8988T (cell line): ENCODE measurements around the gene NLGN3.
"Not testable (repeated sequence)": the region's sequence is repeated elsewhere in the genome, so short reads cannot be mapped to it uniquely, and the experiment has no call there.

Experiments used
- DNase-seq: peaks from one replicate; pipeline ENCODE4 v3.0.0; 2011

NLGN3 gene

DNA sequence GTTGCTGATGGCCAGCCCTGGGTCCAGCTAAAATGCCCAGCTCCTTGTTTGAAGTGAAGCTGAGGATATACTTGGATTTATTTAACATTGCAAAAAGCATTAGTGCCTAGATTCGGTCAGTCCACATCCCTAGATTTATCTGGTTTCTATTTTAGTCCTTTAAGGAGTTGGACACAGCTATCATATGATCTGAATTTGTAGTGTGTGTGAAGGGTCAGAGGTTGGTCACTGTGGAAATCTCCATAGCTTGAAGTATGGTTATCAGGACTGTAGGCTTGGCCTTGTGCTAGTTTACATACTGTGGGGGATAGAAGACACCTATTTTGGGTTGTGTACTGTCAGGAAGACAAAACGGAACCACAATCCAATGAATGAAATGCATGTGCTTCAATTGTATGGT, 28.8 kb downstream of the NLGN3 start:
- DNase-seq: no peak

DNA sequence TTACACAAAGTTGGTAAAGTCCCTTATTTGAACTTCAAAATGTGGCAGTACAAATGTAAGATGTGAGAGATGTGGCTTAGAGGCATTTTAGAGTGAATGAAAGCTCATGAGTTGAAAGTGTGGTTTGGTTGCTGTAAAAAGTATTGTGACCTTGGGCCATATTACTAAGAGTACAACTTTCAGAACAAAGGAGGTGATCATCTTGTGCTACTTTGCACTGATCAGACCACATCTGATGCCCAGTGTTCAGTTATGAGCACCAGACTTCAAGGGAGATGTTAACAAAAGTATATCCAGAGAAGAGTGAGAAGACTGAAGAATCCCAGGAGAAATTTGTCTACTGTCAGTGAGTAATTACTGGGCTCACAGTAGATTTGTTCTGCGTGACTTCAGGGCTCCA, 30.2 kb downstream of the NLGN3 start:
- no peak for DNase-seq

DNA sequence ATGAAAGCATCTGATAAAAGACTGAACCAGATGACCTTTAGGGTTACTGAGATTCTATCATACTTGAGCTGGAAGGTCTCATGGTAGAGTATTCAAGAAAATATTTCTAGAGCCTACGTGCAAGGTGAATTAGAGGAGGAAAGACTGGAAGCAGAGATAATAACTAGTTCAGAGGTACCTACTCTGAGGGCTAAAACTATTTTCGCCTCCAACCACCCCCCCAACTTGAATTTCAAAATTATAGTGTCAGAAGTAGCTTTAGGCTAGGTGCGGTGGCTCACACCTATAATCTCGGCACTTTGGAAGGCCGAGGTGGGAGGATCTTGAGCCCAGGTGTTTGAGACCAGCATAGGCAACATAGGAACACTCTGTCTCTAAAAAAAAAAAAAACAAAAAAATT, 30.9 kb downstream of the NLGN3 start:
- no peak for DNase-seq

- DNase-seq: no peak
These were observed 32.7 kb downstream of the NLGN3 start for GRCh38 chrX:71177327-71177726.

- DNase-seq: no peak
These were observed 34.3 kb downstream of the NLGN3 start for GRCh38 chrX:71178908-71179307.

DNA sequence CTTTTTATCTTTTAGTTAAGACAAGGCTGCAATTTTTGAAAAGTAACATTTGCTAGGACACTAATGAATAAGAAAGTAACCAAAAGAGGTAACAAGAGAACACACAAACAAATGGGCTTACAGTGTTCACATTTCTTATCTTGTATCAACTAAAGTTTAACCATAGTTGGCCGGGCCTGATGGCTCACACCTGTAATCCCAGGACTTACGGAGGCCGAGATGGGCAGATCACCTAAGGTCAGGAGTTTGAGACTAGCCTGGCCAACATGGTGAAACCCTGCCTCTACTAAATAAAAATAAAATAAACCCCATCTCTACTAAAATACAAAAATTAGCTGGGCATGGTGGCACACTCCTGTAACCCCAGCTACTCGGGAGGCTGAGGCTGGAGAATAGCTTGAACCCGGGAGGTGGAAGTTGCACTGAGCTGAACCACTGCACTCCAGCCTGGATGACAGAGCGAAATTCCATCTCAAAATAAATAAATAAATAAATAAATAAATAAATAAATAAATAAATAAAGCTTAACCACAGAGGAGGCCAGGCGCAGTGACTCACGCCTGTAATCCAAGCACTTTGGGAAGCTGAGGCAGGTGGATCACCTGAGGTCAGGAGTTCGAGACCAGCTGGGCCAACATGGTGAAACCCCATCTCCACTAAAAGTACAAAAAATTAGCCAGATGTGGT, 36.1 kb downstream of the NLGN3 start:
- not testable (repeated sequence) for DNase-seq

GRCh38 chrX:71181558-71181909, 36.9 kb downstream of the NLGN3 start:
- no peak for DNase-seq

GRCh38 chrX:71181910-71182799, 37.5 kb downstream of the NLGN3 start:
- DNase-seq: peak; percentile 37

- no peak for DNase-seq
These were observed 38.2 kb downstream of the NLGN3 start for GRCh38 chrX:71182871-71183270.

GRCh38 chrX:71183341-71183740, 38.7 kb downstream of the NLGN3 start:
- no peak for DNase-seq

DNA sequence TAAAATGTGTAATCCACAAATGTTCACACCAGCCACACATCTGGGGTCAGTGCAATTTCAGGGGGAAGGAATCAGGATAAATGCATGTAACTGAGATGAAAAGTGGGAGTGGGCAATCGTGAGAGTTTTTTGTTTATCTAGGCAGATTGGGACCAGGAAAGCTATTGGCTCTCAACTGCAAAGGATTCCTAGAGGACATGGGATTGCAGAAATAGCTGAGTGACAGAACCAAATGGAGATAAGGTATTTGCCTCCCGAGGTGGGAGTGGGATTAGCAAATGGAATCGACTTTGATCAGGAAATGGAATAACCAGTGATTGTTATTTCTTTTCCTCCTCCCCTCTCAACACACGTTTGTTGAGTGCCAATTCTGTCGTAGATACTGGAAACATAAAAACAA, 39.5 kb downstream of the NLGN3 start:
- DNase-seq: no peak

DNA sequence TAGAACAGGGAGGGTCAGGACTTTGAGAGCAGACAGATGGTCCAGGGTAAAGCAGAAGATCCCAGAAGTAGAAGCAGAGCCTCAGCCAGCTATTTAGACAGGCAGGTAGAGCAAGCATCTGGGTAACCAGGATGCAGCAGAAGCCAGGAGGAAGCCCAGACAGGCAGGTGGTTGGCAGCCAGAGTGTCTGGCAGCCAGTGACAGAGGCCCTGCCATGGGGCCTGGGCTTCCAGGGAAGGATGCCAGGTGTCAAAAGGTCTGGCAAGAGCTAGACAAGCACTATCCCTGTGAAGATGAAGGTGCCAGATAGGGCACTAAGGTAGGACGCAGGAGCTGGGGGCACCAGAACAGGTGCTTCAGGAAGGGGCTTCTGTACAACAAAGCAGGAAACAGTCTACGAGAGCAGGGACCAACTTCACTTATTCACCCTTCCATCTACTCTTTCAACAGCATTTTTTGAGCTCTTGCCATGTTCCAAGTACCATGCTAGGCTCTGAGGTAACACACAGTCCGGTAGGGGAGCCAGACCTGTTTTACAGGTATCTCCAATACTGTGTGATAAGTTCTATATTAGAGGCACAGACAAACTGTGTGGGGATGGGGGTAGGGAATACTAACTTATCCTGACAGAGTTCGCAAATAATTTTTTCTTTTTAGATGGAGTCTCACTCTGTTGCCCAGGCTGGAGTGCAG, 40.3 kb downstream of the NLGN3 start:
- no peak for DNase-seq

DNA sequence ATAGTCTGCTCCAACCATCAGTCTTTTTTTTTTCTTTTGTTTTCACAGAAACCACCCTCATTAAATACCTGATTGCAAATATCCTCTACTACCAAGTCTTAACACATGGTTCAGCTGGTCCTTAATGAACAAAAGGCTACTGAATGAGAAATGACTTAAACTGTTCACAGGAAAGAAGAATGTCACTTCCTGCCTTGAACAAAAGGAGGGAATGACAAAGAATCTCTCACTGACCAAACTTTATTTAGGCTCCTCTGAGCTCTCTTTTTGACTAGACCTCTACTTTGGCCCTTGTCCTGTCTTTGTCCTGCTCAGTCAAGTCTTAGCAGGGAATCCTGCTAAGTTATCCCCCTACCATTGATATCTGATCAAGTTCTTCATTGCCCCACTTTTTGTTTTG, 46.6 kb downstream of the NLGN3 start:
- DNase-seq: no peak

DNA sequence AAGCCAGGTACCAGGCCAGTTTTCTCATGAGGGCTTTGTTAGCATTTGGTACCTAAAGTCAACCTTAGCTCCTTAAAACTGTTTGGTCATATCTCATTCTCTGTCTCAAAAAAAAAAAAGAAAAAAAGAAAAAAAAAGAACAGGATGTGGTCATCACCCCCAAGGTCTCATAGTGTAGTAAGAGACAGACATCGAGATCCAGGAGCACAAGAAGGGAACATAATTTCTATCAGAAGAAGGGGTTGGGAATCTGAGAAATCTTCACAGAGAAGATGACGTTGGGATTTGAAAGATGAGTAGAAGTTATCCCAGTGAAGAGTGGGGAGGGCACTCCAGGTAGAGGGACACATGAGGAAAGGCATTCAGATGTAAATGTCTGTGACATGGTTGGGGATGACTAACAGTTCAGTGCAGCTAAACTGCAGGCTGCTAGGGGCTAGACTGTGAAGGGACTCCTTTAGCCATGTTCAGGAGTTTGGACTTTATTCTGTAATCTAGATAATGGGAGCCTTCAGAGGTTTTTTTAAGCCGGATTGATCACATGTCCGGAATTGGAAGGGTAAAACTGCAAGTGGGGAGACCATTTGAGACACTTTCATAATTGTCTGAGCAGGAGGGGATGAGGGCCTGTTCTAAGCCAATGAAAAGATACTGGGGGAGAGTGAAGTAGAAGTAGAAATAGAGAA, 51.5 kb downstream of the NLGN3 start:
- DNase-seq: no peak

GRCh38 chrX:71198066-71198465, 53.4 kb downstream of the NLGN3 start:
- no peak for DNase-seq

- no peak for DNase-seq
These were observed 54.8 kb downstream of the NLGN3 start for GRCh38 chrX:71199252-71200008.

GRCh38 chrX:71210816-71211215, 66.2 kb downstream of the NLGN3 start:
- DNase-seq: no peak

GRCh38 chrX:71212536-71212935, 67.9 kb downstream of the NLGN3 start:
- DNase-seq: no peak

DNA sequence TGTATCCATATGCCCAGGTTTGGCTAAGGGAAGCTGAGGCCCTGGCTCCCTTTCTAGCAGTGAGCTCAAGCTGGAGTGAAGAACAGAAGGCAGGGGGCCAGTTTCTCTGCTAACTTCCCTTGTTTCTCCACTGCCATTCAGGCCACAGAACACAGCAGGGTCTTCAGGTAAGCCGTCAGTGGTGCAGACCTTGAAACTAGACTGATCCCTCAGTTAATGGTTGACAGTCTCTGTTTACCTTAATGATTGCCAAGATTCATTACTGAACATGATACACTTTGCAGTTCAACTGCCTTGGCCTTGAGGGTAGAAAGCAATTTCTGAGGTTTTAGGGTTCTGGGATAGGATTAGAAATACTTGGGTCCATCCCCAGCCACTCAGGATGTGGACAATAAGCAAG, 69.5 kb downstream of the NLGN3 start:
- no peak for DNase-seq

DNA sequence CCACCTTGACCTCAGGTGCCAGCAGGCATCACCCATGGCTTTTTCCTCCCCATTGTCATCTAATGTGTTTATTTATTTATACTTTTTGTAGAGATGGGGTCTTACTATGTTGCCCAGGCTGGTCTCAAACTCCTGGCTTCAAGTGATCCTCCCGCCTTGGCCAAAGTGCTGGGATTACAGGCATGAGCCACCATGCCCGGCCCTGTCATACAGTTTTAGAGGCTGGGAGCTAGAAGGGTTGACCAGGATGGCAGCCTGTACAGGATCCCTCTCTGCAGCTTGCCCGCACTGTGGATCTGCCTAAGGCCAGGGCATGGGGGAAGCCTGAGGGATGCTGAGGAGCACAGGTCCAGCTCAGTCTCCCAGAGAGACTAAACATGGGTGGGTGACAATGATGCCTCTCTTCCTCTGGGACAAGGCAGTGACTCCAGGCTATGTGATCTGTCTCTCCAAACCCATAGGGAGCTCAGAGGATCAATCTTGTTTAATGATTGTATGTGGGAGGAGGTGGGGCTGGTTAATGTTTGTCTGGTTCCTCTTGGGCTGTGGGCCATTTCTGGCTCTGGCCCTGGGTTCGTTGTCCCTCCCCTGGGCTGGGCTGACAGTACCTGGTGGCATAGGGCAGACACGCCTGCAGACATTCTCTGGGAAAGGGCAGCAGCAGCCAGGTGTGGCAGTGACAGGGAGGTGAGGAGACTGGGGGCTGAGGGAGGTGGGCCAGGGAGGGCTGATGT, 70.1 kb downstream of the NLGN3 start:
- no peak for DNase-seq

DNA sequence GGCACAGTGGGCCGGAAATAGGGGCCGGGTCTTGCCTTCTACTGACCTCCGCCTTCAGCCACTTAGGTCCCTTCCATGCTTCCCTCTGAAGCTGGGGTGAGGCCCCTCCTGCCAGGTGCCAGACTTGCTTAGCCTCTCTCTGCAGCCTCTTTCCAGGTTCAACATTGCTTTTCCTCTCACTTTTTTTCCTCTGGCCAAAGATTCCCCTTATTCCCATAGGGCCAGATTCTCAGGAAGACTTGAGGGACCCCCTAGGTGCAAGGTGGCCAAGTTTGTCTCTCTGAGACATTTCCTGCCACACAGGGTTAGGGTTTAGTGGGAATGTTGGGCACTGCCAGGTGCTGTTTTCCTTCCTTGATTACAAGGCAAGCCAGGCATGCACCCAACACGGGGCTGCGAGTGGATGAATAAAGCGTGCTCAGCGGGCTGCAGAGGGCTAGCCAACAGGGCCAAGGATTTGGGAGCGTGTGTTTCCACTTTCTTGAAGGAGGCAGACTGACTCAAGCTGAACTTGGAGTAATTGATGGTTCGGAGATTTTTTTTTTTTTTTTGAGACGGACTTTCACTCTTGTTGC, 70.8 kb downstream of the NLGN3 start:
- no peak for DNase-seq
